Panc1 (cell line): Measurements from ENCODE around the gene SLC2A2. TPM values are rescaled to one million over a fixed set of nuclear protein-coding genes. Genes with fewer than 3 reads are reported as not detected.

Source experiments
- ATAC-seq: fragments of 200-7000 bp; cut with Tn5 transposase; 2 replicates; pipeline ENCODE4 v1.9.1; 2020; ENCODE audit warnings: mild to moderate bottlenecking, moderate library complexity
- BruUV-seq: library from RNA; stranded (reverse); fragments of 400-500 nt; replicated peaks from 2 replicates; lab custom pipeline; 2021; lab: Mats Ljungman, UMichigan
- CTCF ChIA-PET: fragments of 300-600 bp; sonication (Branson Sonifier 250); formaldehyde crosslinking; loops from one replicate; lab custom pipeline; 2022; ENCODE audit warnings: antibody characterized with exemption; lab: Charles Lee
- POLR2A ChIA-PET: fragments of 300-600 bp; sonication (Branson Sonifier 250); formaldehyde crosslinking; loops from one replicate; lab custom pipeline; 2022; ENCODE audit warnings: antibody characterized with exemption; lab: Charles Lee
- DNase-seq: peaks from one replicate; pipeline ENCODE4 v3.0.0-alpha.2; 2010; ENCODE audit warnings: low read depth, low spot score
- H3K27ac ChIP-seq: 2 replicates; pipeline ENCODE4 v1.5.1; 2011; ENCODE audit warnings: mild to moderate bottlenecking, low read length, inconsistent platforms
- H3K27me3 ChIP-seq: fragments of 200-500 bp; sonication (Bioruptor generic); 2 replicates; pipeline ENCODE4 v1.6.0; 2014; ENCODE audit warnings: low read length, inconsistent platforms; ENCODE audit not compliant: control insufficient read depth, insufficient read depth
- H3K36me3 ChIP-seq: fragments of 200-500 bp; sonication (Bioruptor generic); 2 replicates; pipeline ENCODE4 v1.5.1; 2014; ENCODE audit warnings: inconsistent platforms, mild to moderate bottlenecking, low read length, moderate library complexity; ENCODE audit not compliant: control insufficient read depth, insufficient read depth
- H3K4me1 ChIP-seq: 2 replicates; pipeline ENCODE4 v1.5.1; 2011; ENCODE audit warnings: inconsistent platforms, mild to moderate bottlenecking, low read length, moderate library complexity; ENCODE audit not compliant: control insufficient read depth, insufficient read depth
- H3K4me3 ChIP-seq, 2 experiments: 2 replicates each; pipeline ENCODE4 v1.5.1; 2011 to 2012; ENCODE audit warnings: low read depth in 2 of 2, low read length in 2 of 2, mild to moderate bottlenecking in 2 of 2, inconsistent platforms in 1 of 2, moderate library complexity in 1 of 2
- H3K9me3 ChIP-seq: fragments of 200-500 bp; sonication (Bioruptor generic); 2 replicates; pipeline ENCODE4 v1.5.1; 2014; ENCODE audit warnings: low read depth, mild to moderate bottlenecking, inconsistent platforms, low read length, moderate library complexity; ENCODE audit not compliant: control insufficient read depth, insufficient read depth
- POLR2AphosphoS5 ChIP-seq: IDR thresholded peaks from 2 replicates; pipeline ENCODE4 v1.6.1; 2012; ENCODE audit warnings: mild to moderate bottlenecking, low read depth, low read length, moderate library complexity
- SIN3A ChIP-seq: IDR thresholded peaks from 2 replicates; pipeline ENCODE4 v1.6.1; 2012; ENCODE audit warnings: low read depth, mild to moderate bottlenecking, low read length, moderate library complexity, borderline replicate concordance; ENCODE audit not compliant: insufficient read depth
- TCF7L2 ChIP-seq: IDR thresholded peaks from 2 replicates; pipeline ENCODE4 v1.6.1; 2011; ENCODE audit warnings: mild to moderate bottlenecking, low read depth, low read length, inconsistent platforms
- in situ Hi-C: cut with HindIII; loops from 2 replicates; pipeline ENCODE4 v1.10.0; 2016; ENCODE audit warnings: low sequenced_read_pairs, low pct_unique_long_range_greater_than_20kb
- intact Hi-C: fragments of 100-400 bp; cut with micrococcal nuclease; formaldehyde crosslinking; loops from one replicate; pipeline ENCODE4 v1.10.0; 2022; ENCODE audit not compliant: unreplicated experiment
- total RNA-seq: library from RNA; stranded (reverse); gene quantifications from one replicate; pipeline ENCODE4 v1.2.1, GENCODE V29; 2021; ENCODE audit not compliant: unreplicated experiment
- TF ChIP-seq, protein P1 (sequence below), 2 experiments: IDR thresholded peaks; 2 replicates each; pipeline ENCODE4 v1.6.1; 2011 to 2012; ENCODE audit warnings: low read depth in 2 of 2, control low read depth in 1 of 2, low read length in 1 of 2, mild to moderate bottlenecking in 1 of 2, moderate library complexity in 1 of 2; ENCODE audit not compliant: insufficient read depth in 1 of 2
- TF ChIP-seq, protein P2 (sequence below): fragments of 450-650 bp; IDR thresholded peaks from 2 replicates; pipeline ENCODE4 v1.5.1; 2017; ENCODE audit warnings: mild to moderate bottlenecking

Gene SLC2A2
- total RNA-seq, 1 experiment from 2014 or later, result 0.13 TPM

DNA sequence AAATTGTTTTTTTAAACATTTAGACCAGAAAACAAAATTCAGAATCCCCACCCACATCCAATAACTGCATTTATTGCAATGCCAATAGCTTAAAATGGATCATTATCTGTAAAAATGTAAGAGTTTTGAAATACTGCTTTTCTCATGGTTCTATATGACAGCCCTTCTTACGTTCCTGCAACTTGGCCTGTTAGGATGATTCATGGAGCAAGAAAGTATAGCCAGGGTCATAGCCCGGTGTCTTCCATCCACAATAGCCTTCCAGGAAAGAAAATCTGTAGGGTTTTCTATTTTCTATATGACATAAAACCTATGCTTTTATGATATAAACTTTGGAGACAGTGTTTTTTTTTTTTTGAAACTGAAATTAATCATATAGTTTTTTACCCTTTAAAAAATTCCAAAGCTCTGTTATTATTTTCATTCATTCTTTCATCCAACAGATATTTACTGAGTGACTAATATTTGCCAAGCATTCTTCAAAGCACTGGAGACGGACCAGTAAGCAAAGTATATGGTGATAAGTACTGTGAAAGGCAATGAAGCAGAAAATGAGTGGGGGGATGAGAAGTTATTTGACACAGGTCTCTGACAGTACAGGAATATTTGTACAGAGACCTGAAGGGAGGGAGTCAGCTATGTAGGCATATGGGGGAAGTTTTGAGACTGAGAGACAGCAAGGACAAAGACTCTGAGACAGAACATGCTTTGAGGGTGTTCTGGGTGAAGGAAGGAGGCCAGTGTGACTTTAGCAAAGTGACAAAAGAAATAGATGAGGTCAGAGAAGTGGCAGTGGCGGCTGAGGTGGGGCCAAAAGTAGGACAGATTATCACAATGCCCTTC, 29.0 kb upstream of the SLC2A2 start:
- POLR2A ChIA-PET, result no interaction called here
- ATAC-seq (peak; percentile 71), DNase-seq (no peak)
- Histone ChIP-seq H3K27ac (no peak overlapping the region), H3K27me3 (peaks cover 5% of the 10 kb centered on the region; the same call in 1 of the 2 replicates), H3K4me3 (no peak overlapping the region), H3K9me3 (no peaks in the 10 kb centered on the region), H3K36me3 (no peaks in the 10 kb centered on the region), H3K4me1 (peaks cover 3% of the 10 kb centered on the region; the same call in 1 of the 2 replicates)
- CTCF ChIA-PET, result no interaction called here
- TF ChIP-seq, protein P1, sequence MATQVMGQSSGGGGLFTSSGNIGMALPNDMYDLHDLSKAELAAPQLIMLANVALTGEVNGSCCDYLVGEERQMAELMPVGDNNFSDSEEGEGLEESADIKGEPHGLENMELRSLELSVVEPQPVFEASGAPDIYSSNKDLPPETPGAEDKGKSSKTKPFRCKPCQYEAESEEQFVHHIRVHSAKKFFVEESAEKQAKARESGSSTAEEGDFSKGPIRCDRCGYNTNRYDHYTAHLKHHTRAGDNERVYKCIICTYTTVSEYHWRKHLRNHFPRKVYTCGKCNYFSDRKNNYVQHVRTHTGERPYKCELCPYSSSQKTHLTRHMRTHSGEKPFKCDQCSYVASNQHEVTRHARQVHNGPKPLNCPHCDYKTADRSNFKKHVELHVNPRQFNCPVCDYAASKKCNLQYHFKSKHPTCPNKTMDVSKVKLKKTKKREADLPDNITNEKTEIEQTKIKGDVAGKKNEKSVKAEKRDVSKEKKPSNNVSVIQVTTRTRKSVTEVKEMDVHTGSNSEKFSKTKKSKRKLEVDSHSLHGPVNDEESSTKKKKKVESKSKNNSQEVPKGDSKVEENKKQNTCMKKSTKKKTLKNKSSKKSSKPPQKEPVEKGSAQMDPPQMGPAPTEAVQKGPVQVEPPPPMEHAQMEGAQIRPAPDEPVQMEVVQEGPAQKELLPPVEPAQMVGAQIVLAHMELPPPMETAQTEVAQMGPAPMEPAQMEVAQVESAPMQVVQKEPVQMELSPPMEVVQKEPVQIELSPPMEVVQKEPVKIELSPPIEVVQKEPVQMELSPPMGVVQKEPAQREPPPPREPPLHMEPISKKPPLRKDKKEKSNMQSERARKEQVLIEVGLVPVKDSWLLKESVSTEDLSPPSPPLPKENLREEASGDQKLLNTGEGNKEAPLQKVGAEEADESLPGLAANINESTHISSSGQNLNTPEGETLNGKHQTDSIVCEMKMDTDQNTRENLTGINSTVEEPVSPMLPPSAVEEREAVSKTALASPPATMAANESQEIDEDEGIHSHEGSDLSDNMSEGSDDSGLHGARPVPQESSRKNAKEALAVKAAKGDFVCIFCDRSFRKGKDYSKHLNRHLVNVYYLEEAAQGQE (IDR thresholded peaks at IDR 0.05; ENCODE audit: insufficient read depth in 1 of 2, low read depth in 2 of 2, low read length in 1 of 2), result no peak
- TF ChIP-seq TCF7L2 (no peak), POLR2AphosphoS5 (no peak), SIN3A (no peak)
- TF ChIP-seq, protein P2, sequence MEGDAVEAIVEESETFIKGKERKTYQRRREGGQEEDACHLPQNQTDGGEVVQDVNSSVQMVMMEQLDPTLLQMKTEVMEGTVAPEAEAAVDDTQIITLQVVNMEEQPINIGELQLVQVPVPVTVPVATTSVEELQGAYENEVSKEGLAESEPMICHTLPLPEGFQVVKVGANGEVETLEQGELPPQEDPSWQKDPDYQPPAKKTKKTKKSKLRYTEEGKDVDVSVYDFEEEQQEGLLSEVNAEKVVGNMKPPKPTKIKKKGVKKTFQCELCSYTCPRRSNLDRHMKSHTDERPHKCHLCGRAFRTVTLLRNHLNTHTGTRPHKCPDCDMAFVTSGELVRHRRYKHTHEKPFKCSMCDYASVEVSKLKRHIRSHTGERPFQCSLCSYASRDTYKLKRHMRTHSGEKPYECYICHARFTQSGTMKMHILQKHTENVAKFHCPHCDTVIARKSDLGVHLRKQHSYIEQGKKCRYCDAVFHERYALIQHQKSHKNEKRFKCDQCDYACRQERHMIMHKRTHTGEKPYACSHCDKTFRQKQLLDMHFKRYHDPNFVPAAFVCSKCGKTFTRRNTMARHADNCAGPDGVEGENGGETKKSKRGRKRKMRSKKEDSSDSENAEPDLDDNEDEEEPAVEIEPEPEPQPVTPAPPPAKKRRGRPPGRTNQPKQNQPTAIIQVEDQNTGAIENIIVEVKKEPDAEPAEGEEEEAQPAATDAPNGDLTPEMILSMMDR, result no peak
- intact Hi-C loops (no loop called here), in situ Hi-C loops (no loop called here)
- BruUV-seq, result no TSS peak

DNA sequence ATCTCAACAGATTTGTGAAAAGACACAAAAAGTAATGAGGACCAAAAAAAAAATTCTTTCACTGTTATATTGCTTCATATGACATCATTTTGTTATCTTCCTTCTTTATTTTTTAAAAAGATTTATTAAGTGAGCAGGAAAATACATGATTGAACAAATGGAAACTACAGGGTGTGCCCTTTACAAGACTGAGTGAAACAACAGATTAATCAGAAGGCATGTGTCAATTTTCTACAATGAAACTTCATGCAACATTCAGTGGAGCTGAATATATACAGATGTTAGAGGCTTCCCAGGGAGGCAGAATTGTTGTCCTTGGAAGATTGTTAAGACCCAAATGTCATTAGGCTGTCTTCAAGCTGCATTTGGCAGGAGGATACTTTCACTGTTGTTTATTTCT, 28.4 kb upstream of the SLC2A2 start:
- no peaks in the 10 kb centered on the region for H3K36me3 ChIP-seq
- ChIA-PET CTCF (no interaction called here), POLR2A (no interaction called here)
- H3K27ac ChIP-seq, result no peak overlapping the region
- DNase-seq, result no peak
- H3K9me3 ChIP-seq, result no peaks in the 10 kb centered on the region
- no TSS peak for BruUV-seq
- peaks cover 3% of the 10 kb centered on the region; the same call in 1 of the 2 replicates for H3K4me1 ChIP-seq
- TF ChIP-seq POLR2AphosphoS5 (no peak), TCF7L2 (no peak), SIN3A (no peak)
- TF ChIP-seq, protein P1 (IDR thresholded peaks at IDR 0.05; ENCODE audit: insufficient read depth in 1 of 2, low read depth in 2 of 2, low read length in 1 of 2), result no peak
- TF ChIP-seq, protein P2, result no peak
- no peak for ATAC-seq
- peaks cover 5% of the 10 kb centered on the region; the same call in 1 of the 2 replicates for H3K27me3 ChIP-seq
- intact Hi-C loops, result loop anchor here (5.0 kb wide), 1 partner anchor 512 kb away; no protein-coding TSS in a partner anchor
- in situ Hi-C loops, result no loop called here
- no peak overlapping the region for H3K4me3 ChIP-seq
